HG03139 (cell line): ENCODE results near the gene MRPL49.
"Not testable (repeated sequence)": the region's sequence is repeated elsewhere in the genome, so short reads cannot be mapped to it uniquely, and the experiment has no call there.

Source experiments
- ATAC-seq: cut with Tn5 transposase; IDR thresholded peaks from one replicate; pipeline ENCODE4 v1.9.1; 2021; ENCODE audit not compliant: unreplicated experiment

MRPL49 gene

DNA sequence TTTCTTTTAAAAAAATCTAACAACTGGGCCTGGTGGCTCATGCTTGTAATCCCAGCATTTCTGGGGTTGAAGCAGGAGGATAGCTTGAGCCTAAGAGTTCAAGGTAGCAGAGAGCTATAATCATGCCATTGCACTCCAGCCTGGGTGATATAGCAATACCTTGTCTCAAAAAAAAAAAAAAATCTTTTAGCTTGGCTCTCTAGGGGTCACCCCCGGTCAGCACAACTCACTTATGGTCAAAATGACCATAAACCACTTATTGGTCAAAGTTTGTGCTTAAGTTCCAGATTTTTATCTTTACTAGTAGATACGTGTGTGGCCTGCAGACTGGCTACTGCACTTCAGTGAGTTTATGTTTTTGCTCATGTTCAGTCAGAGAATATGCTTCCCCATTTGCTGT is 41.6 kb downstream of the MRPL49 start:
- no peak for ATAC-seq

DNA sequence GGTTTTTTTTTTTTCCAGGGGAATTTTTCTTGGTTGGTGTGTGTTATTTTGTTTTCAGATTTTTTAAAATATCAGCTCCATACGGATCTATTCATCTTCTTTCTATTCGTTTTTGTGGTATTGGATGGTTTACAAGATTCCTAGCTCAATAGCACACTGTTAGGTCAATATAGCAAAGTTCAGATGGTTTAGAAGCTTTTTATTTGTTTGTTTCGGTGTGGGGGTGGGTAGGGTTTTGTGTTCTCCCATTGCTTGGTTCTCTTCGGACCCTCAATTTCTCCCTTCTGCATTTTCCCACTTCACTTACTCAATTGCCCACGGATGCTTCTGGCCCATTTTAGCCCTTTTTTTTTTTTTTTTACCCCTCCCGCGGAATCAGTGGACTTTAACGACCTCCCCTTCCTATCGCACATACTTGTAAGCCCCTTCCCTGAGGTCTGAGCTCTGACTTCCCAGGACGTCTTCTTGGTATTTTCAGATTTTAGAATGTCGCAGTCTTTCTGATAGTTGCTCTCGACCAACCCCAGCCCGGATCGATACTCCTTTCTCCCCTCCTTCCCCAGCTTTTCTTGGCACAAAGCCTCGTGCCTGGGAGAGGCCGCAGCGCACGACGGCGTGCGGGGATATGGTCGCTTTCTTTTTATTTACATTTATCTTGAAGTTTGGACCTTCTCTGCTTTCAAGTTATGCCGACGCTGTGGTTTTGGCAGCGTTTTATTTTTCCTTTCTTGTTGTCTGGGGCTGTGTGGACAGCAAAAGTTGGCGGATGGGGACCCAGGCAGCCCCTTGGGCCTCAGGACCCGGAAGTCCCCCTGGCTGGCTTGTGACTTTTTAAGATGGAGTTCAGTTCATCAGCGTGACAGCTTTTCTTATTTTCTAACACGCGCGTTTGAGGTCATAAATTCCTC is 43.5 kb downstream of the MRPL49 start:
- no peak for ATAC-seq

DNA sequence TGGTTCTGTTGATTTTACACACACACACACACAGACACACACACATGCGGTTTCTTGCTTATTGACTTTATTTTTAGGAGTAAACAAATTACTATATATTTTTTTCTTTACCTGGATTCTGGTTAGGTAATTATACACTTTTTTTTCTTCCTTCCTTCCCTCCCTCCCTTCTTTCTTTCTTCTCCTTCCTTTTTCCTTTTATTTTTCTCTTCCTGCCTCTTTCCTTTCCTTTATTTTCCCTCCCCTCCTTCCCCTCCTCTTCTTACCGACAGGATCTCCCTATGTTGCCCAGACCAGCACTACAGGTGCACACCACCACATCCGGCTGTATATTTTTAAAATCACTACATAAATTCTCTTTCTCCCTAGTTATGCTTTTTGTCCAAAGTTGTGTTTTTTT is 44.8 kb downstream of the MRPL49 start:
- no peak for ATAC-seq

DNA sequence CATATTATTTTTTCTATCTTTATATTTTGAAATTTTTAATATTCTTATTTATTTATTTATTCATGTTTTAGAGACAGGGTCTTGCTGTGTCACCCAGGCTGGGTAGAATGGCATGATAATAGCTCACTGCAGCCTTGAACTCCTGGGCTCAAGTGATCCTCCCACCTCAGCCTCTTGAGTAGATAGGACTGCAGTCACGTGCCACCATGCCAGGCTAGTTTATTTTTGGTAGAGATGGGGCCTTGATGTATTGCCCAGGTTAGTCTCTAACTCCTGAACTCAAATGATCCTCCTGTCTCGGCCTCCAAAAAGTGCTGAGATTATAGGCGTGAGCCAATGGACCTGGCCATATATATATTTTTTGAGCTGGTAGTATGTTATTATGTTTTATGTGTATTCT is 45.5 kb downstream of the MRPL49 start:
- ATAC-seq = no peak

DNA sequence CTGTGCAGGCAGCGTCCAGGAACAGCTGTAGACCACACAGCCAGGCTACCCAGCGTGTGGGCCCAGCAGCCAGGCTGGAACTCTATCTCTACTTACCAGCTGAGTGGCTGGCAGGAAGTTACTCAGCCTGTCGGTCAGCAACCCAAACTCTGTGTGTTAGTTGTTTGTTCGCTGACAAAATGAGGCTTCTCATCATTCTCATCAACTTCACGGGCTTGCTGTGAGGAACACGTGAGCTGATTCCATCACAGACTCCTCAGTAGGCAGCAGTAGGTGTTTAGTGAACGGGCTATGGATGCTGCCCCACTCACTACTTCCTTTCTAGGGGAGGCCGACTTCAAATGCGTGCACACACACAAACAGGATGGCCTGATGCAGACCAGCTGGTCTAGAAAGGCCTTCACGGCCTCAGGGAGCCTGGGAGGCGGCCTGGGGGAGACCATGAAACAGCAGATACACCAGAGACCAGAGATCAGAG is 47.1 kb downstream of the MRPL49 start:
- no peak for ATAC-seq

DNA sequence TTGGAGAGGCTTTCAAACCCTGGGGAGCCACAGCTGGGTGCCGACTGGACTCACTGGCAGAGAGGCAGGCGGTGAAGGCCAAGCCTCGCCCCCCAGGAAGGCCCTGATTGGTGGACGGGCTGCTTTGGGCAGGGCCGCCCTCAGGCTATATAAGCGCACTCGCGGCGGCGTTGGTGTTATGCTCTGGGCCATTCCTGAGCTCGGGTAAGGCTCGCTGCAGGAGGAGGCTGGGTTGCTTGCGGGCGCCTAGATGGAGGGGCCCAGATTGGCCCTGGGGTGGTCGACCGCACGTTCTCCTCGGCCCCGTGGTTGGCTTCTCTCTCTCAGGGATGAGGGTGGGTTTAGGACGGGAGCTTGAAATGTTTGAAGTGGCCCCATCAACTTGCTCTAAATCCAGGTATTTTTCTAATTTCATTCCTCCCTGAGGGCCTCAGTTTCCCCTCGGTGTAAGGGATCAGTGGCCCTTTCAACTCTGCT is 48.0 kb downstream of the MRPL49 start, which contains the start of gene SPDYC:
Gene SPDYC, plus strand, starts transcription at position 176 of the 477 bp plus-strand sequence. CDS start 1,125 bp downstream, outside the sequence.
- no peak for ATAC-seq

DNA sequence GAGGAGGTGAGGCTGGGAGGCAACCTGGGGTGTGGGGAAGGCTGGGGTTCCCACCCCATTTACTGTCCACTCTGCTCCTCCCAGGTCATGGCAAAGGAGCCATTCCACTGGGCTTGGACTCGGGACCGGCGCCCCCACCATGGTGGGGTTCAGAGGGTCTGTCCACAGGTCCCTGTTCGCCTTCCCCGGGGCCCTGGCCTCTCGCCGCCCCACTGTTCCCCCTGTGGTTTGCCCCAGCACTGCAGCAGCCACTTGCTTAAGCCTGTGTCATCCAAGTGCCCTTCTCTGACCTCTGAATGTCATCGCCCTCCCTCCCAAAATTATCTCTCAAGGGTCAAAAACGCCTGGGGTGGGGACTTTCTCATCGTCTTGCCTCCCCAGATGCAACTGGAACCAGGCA is 50.5 kb downstream of the MRPL49 start:
- no peak for ATAC-seq

DNA sequence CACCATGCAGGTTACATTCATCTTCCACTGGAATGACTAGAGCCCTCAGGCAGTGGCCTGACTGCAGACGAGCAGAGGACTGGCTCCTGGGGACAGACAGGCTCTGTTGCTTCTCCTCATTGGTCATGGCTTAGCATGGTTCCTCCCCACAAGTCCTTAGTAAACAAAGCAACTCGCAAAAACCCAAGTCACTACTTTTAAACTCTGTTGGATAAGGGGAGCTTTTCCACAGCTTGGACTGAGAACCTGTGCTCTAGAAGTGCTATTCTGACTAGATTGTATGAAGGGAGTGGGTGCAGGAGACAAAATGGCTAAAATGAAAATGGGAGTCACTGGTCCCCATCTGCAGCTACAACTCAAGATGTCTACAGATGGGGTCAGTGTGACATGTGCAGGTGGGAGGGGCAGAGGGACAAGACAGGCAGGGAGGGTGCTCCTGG is 52.5 kb downstream of the MRPL49 start:
- ATAC-seq = not testable (repeated sequence)
